ENCODE results near the gene TCF20.
A peak's percentile ranks its signal among the peaks of the same experiment; 100 is the strongest.

Gene TCF20

DNA sequence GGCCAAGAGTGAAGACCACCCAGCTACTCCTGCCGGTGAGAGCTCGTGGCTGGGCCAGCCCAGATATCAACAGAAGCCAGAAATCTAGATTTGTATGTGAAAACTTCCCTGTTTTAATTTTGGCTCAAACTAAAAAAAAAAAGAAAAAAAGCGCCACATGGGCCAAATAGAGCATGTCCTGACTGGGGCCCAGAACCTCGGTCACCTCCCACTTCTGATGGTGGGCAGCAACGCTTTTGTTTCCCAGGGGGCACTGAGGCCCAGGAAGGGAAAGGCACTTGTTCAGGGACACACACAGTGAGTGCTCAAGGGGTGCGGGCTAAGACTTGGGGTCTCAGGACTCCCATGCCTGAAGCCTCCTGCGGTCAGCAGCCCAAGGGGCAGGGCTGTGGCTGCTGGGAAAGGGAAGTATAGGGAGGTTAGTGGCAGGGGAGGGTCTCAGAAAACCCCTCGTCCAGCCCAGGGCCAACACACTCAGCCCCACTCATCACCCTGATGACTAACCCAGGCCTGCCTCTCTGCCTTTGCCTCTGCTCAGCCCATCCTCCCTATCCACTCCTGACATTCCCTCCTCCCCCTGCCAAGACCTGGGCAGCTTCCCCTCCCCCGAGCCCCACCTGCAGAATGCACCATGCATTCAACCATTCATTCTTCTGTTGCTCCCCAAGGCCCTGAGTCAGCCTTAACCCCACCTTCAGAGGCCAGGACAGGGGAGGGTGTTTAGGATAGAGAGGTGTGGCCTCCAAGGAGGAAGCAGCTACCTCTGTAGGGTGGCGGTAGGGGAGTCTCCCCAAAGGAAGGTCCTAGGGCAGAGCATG is 30.0 kb upstream of the TCF20 start:
- no peak for DNase-seq (ENCODE audit: low spot score)

DNA sequence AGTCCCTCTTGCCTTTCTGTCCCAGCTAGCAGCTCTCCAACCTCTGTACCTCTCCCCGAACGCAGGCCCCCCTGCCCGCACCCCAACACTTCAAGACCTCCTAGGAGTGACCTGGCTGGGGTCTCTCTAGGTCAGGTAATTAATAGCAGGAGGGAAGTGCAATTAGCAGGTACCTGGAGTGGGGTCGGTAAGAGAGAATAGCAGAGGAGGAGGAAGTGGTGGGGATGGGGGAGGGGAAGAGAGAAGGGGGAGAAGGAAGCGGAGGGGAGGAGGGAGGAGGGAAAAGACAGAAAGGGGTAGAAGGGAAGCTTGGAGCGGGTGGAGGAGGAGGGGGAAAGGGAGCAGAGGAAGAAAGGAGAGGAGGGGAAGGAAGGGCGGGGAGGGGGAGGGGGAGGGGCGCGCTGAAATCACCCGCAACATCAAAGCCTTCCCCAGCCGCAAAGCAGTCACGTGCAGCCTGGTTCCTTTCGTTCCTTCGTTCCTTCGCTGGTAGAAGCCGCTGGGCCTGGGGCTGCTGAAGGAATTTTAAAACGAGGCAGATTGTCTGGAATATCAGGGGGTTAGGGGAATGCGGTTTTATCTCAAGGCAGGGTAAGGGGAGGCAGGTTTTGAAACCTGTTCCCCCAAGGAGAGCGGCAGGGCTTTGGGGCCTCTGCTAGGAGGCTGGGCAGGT is 29.3 kb upstream of the TCF20 start:
- no peak for DNase-seq (ENCODE audit: low spot score)

DNA sequence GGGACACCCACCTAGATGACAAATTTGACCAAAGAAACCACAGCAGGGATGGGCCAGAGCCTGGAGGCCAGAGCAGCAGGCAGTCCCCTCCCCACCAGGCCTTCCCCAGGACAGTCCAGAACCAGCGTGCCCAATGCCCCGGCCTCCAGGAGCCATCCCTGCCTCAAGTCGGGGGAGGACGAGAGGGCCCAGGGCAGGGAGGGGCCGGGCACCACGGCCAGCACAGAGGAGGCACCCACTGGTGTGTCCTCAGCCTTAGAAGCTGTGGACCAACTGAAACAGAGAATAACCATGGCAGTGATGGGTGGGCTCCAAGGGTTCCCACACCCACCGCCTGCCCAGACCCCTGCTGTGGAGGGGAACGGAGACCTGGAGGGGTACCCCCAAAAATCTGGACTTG is 28.3 kb upstream of the TCF20 start:
- DNase-seq (ENCODE audit: low spot score), result no peak

DNA sequence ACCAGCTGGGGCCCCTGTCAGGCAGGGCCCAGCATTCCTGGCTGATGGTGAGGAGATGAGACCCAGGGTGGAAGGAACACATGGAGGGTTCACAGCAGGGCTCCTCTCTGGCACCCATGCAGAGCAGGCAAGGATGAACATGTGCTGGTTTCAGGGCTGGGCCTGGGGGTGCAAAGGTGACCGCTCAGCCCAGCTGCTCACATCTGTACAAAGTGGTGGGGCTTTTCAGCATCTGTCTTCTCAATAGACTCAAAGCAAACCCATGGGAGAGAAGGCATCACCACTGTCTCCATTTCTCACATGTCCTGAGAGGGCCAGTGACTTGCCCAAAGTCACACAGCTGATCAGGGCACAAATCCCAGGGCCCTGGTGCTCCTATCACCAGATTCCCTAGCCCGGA is 27.3 kb upstream of the TCF20 start:
- DNase-seq (ENCODE audit: low spot score), result no peak

DNA sequence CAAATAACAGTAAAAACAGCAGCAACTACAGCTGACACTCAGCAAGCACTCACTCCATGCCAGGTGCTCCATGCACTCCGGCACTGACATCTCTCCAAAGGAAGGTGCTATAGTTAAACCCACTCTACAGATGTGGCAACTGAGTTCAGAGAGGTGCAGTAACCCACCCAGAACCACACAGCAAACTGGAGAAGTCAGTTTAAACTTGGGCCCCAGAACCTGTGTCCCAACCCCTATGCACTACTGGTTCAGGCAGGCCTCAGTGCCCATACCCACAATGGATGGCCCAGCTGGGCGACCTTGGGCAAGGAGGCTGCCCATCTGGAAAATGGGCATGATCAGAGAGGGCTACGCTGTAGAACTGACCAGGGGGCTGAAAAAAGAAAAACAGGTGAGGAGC is 26.4 kb upstream of the TCF20 start:
- DNase-seq (ENCODE audit: low spot score), result no peak

DNA sequence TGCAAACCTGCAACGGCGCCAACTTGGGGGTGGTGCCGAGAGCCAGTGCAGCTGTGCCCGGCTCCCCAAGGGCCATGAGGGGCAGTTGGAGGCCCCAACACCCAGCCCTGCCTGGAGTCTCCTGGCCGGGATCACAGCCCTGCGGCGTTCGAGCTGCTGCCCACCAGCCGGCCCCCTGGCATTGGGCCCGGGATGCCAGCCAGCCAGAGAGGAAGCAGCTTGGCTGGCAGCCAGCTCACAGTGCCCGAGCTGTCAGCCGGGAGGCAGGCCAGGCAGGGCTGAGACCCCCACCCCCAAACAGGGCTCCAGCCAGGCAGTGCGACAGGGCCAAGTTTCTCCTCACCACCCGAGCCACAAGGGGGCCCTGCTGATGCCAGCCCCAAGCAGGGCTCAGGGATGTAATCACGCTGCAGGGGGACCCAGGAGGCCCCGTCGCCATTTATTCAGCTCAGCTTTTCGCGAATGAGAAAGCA is 26.0 kb upstream of the TCF20 start:
- no peak for DNase-seq (ENCODE audit: low spot score)

DNA sequence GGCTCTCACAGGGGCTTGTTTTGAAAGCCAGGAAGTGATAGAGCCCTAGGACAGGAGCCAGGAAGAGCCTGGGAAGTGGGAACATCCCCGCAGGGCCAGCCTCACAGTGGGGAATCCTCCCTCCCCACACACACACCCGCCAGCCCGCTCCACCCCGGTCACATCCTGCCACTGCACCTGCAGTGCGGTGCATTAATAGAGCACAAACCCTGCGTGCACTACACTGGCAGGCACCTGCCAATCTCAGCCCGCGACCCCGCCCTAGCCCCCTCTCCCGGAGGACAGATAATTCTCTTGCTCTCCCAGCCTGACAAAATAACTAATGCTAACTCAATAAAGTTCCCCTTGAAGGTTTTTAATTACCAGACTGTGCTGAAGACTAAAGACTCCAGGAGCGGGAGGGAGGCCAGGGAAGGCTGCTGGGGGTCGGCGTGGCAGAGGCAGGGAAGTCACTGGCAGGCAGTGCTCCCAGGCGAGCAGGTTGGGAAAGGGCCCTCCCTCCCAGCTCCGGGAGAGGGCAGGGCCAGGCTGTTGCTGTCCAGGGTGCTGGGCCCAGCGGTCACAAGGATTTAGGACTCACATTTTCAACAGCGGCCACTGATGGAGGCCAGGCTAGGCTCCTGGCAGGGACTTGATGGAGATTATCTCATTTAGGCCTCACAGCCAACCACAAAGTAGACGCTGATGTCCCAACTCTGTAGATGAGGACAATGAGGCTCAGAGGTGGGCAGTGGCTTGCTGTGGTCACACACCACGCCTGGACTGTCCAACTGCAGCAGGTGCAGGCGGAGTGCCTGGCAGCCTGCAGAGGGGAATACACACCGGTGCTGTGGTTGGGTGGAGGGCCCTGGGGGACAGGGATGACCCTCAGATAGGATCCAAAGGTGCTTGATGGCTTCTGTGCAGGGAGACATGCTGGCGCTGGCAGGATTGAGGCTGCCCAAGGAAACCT is 23.9 kb upstream of the TCF20 start:
- DNase-seq (ENCODE audit: low spot score), result peak; percentile 87

DNA sequence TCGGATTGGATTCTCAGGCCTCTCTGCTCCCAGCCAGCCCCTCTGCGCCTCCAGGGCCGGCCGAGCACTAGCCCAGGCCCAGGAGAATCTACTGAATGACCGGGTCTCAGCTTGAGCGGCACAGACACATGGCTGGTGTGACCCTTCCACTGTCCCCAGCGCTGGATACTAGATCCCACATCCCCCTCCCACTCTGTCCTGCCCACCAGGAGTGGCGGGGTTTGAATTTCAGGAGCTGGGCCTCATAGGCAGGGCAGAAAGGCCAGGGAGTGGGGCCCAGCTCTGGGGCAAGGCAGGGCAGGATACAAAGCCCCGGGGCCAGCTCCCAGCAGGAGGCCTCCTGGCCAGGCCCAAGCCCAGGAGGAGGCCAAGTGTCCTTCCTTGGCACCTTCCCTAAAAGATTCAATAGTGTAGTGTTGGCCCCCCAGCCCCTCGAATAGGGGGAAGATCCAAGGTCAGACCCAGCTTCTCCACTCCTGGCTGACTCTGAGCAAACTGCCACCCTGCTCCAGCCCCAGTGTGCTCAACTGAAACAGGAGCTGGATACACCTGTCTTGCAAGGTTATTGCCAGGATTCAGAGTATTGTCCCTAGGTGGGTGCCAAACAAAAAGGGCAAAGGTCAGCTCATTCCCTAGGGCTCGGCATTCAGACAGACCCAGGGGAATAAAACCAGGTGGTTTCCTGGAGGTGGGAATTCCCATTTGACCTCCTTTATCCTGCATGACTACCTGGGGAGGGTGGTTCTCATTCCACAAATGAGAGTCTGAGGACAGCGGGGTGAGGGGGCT is 22.5 kb upstream of the TCF20 start:
- no peak for DNase-seq (ENCODE audit: low spot score)

DNA sequence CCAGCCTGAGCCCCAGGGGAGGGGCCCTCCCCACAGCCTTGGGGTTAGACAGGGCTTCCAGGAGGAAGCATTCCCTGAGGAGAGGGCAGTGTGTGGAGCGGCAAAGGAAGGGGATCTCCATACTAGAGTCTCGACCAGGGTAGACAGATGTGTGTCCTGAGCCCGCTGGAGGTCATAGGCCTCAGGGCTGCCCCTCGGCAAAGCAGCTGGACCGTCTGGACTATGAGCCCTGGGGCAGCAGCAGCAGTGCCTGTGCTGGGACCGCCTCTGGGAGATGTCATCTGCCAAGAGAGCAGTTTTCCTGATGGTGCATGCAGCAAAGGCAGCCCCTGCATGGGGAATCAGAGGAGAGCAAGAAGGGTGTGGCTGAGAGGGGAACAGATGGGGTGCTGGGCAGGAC is 20.8 kb upstream of the TCF20 start:
- no peak for DNase-seq (ENCODE audit: low spot score)

DNA sequence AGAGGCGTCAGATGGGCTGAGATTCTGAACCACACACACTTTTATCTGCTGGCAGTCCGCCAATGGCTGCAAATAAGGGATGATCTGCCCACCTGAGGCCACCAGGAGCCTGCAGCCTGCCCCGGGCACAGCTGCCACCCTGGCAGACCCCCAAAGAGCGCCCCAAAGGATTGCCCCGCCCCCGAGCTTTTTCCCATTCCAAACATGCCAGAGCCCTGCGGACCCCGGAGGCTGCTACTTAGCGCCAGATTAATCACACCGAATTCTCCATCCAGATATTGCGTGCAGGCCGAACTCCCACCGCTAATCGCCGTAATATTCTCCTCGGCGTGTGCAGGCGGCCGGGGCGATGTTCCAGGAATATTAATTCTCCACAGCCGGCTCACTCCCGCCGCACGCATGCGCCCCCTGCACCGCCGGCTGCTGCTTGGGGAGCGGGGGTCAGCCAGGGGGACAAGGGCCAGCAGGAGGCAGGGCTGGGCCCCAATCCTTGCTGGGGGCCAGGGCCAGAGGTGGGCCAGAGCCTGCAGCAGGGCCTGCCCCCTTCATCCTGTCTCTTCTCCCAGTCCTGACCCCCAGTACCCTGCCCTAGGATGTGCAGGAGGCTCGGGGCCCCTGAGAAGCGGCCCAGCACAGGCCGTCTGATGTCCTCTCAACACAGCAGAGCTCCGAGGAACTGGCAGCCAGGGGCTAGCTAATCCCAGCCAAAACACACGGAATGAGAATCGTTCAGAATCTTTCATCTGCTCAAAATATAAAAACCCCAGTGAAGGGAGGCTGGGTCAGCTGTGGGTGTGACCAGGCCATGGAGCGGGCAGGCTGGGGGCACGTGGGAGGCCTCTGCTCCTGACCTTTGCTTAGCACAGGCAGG is 19.5 kb upstream of the TCF20 start:
- DNase-seq (ENCODE audit: low spot score), result no peak

DNA sequence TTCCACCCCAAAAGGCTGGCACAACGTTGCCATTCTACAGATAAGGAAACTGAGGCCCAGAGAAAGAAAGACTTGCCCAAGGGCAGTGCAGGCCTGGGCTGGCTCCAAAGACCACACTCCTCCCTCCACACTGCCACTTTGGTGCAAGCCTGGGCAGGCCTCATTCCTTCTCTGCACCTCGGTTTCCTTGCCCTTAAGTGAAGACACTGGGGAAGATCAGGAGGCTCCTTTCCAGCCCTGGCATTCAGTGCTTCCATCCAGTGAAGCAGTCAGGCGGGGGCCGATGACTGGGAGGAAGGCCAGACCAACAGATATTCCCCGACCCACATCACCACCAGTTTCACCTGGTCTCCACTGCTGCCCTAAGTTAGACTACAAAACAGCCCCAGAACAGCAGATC is 18.3 kb upstream of the TCF20 start:
- no peak for DNase-seq (ENCODE audit: low spot score)

DNA sequence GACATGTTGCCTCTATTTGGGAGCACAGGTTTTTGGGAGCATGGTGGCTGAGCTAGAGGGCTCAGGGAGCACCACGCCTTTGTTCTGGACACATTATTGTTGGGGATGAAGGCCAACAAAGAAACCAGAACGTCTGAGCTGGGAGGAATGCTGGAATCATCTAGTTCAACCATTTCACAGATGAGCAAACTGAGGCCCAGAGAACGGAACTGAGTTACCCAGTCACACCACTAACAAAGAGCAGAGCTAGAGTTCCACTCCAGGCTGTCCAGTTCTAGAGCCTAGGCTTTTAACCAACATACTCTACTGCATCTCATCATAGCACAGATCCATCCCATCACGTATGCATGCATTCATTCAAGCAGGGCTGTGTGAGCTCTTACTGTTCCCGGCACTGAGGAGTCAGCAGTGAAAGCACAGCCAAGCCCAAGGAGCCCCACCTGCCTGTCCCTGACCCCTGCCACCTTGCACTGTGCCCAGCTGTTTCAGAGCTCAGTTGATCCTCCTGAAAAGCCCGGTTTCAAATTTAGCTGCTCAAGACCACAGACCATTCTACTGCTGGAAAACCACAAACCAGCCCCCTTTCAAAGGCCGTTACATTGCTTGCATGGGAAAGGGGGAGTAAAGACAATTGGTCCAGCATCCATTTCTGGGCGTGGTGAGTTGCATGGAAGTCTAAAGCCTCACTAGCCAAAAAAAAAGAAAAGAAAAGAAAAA is 16.9 kb upstream of the TCF20 start:
- no peak for DNase-seq (ENCODE audit: low spot score)

DNA sequence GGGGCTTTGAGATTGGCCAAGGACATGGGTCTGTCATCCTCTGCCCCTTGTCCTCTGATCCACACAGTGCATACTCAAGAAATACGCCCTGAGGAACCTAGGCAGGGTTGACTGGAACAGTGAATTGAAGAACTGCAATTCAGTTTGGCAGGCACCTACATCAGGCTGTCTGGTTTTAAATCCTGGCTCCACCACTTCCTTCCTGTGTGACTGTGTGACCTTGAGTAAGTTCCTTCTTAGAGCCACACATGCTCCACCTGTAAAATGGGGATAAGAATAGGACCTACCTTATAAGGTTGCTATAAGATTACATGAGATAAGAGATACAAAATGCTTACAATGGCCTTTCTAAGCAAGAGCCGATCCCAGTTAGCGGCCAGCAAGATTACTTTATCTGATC is 15.8 kb upstream of the TCF20 start:
- no peak for DNase-seq (ENCODE audit: low spot score)

DNA sequence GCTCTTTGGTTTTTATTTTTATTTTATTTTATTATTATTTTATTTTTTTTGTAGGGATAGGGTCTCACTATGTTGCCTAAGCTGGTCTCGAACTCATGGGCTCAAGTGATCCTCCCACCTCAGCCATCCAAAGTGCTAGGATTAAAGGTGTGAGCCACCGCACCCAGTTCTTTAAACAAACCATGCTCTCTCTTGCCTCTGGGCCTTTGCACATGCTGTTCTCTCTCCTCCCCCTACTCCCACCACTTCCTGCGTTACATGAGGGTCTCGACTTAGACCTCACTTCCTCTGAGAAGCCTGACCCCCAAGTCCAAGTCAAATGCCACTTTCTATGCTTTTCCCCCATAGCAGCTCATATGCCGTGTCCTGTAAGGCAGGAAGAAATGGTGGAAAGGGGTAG is 15.2 kb upstream of the TCF20 start:
- no peak for DNase-seq (ENCODE audit: low spot score)

DNA sequence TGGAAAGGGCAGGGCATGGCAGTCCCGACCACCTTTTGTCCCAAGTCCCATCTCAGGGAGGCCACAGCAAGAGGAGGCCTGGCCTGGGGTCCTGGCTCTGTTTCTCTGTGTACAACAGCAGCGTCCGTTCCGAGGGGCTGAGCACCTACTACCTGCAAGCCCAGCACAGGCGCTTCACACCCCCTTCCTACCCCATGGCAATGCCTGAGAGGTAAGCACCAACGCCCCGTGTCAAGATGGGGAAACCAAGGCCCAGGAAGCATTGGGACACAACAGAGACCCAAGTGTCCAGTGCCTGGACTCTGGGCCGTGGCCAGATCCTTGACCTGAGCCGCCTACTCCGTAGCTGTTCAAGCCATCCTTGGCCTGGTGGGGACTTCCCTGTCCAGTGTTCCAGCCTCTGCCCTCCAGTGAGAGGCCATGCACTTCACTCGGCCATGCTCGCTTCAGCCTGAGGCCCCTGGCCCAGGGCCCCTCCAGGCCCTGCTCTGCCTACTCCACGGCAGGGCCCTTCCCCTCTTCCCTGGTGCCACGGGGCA is 14.3 kb upstream of the TCF20 start:
- no peak for DNase-seq (ENCODE audit: low spot score)

DNA sequence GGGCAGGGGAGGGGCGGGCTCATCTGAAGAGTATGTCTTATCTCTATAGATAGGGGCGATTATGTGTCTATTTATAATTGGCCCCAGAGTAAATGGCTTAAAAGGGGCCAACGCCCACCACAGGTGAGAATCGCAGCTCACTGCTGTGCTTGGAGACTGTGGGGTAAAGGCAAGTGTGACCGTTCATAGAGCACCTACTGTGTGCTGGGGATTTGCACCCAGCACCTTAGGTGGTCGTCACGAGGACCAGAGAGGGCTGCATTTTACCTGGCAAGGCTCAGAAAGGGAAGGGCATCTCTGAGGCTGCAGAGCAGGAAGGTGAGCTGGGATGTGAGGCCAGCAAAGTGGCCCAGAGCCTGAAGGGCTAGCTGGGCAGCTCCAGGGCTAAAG is 13.7 kb upstream of the TCF20 start:
- no peak for DNase-seq (ENCODE audit: low spot score)

DNA sequence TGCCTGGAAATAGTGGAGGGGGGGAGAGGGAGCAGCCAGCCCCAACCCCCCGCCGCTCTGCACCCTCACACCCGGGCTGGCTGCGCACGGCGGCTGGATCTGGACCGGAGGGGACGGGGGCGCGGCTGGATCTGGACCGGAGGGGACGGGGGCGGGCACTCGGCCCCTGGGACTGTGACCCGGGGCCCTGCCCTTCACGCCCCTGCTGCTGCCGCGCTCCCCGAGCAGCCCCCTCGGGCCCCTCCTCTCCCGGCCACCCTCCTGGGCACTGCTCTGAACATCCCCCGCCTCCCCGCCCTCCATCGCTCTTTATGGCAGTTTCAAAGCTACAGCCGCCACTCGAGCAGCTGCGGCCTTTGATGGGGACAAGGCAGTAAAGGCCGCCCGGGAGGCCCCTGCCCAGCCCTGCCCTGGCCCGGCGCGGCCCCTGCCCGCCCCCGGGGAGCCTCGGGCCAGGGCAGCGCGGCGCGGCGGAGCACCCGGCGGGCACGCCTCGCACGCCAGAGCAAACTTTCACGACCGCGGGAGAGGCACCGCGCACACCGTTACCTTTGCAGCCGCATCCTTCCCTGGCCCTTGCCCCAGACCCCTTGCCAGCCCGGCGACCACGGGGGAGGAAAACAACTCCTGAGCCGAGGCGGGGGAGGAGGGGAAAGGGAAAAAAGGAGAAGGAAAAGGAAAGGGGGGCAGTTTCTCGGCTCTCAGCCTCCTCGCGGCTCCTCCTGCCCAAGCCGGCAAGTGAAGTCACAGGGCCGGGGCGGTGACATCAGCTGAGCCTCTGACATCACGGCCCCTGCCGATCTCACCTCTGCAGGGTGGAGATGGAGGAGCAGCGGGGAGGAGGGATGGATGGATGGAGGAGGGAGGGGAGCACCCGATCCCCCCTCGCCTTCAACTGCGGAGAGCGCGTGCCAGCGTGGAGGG is 13.1 kb upstream of the TCF20 start:
- peak; percentile 75 for DNase-seq (ENCODE audit: low spot score)

DNA sequence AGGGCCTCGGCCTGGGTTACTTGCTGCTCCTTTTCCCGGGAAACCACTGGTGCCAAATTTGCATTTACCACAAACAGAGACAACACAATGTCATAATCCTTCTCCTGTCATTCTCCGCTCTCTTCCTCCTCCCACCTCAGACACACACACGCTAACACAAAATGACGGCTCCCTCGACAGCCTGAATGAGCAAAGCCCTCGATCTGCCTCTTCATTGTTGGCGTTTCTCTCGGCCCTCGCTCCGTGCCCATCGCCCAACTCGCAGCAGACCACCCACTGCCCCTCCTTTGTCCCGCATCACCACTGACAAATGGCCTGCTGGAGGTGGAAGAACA is 12.5 kb upstream of the TCF20 start:
- no peak for DNase-seq (ENCODE audit: low spot score)
